Aorta (tissue), 5 donors: Measurements from ENCODE around the gene GRM1. TPM values are rescaled to one million over a fixed set of nuclear protein-coding genes. Genes with fewer than 3 reads are reported as not detected.

Source experiments
- ATAC-seq: fragments of 200-7000 bp; cut with Tn5 transposase; one replicate; pipeline ENCODE4 v1.9.1; 2022; ENCODE audit warnings: moderate library complexity; ENCODE audit not compliant: low FRiP score
- DNase-seq, 2 donors: peaks; one replicate each; pipeline ENCODE4 v3.0.0-alpha.2; 2020
- H3K27ac ChIP-seq, 2 donors: one replicate each; pipeline ENCODE4 v1.5.1; 2013; ENCODE audit warnings: low read length in 2 of 2, mild to moderate bottlenecking in 2 of 2, moderate library complexity in 2 of 2, control low read depth in 1 of 2, inconsistent platforms in 1 of 2, low read depth in 1 of 2
- H3K27me3 ChIP-seq, 2 donors: one replicate each; pipeline ENCODE4 v1.6.1; 2013; ENCODE audit warnings: control low read depth in 1 of 2, low read length in 1 of 2, mild to moderate bottlenecking in 1 of 2, moderate library complexity in 1 of 2; ENCODE audit not compliant: insufficient read depth in 2 of 2, control insufficient read depth in 1 of 2
- H3K36me3 ChIP-seq, 2 donors: one replicate each; pipeline ENCODE4 v1.6.1; 2013; ENCODE audit warnings: control low read depth in 1 of 2, low read length in 1 of 2, mild to moderate bottlenecking in 1 of 2; ENCODE audit not compliant: insufficient read depth in 2 of 2, control insufficient read depth in 1 of 2
- H3K4me1 ChIP-seq, 2 donors: one replicate each; pipeline ENCODE4 v1.6.1; 2013; ENCODE audit warnings: low read length in 2 of 2, control low read depth in 1 of 2, mild to moderate bottlenecking in 1 of 2, moderate library complexity in 1 of 2; ENCODE audit not compliant: insufficient read depth in 2 of 2, control insufficient read depth in 1 of 2
- H3K4me3 ChIP-seq, 2 donors: one replicate each; pipeline ENCODE4 v1.5.1; 2013; ENCODE audit warnings: low read length in 2 of 2, control low read depth in 1 of 2, mild to moderate bottlenecking in 1 of 2
- H3K9me3 ChIP-seq: one replicate; pipeline ENCODE4 v1.6.1; 2013; ENCODE audit warnings: mild to moderate bottlenecking, low read length; ENCODE audit not compliant: control insufficient read depth
- WGBS, 2 donors: extraction: QIAGEN DNeasy Blood & Tissue Kit; methylation state at CpG; one replicate each; pipeline ENCODE4 v1.1.7; 2013; 5-methylcytosine and 5-hydroxymethylcytosine counted together
- intact Hi-C, 2 donors: fragments of 100-400 bp; cut with DNase I; formaldehyde crosslinking; loops; one replicate each; pipeline versions ENCODE4 v1.14.2 to v1.15.0; 2022
- long read RNA-seq, 2 donors: library from polyadenylated mRNA; unstranded; transcript quantifications; one replicate each; pipeline ENCODE4 v2.0.0, GENCODE V29; 2020 to 2021
- polyA plus RNA-seq, 2 donors: library from polyadenylated mRNA; stranded (reverse); fragments of 200-250 nt; gene quantifications; one replicate each; pipeline ENCODE4 v1.2.3, GENCODE V29; 2013
- total RNA-seq, 2 donors: library from RNA; stranded (reverse); fragmentation: NEBNext Ultra II Directional; extraction: Animal tissue kit (Norgen Biotek cat#: 25700); gene quantifications; one replicate each; pipeline ENCODE4 v1.2.1, GENCODE V29; 2021
- donor health status: healthy with polysubstance abuse.
- donor health status: Bipolar disorder and iron deficiency.
- donor health status: DM: no; HTN: no; CAD: no.
- donor health status: DM: no; HTN: no; CAD: no.
- donor health status: DM: yes; HTN: yes; CAD: no.

GRM1 gene
- under 1 TPM in 1 of 2 donors, not detected in 1; 0.13 TPM for total RNA-seq
- polyA plus RNA-seq: under 1 TPM; 0.05 to 0.25 TPM
- long read RNA-seq, donor 1, partial matches to known transcripts: 0 of 1 reads
- long read RNA-seq, donor 1, other reads (novel, unspliced or antisense): 1 of 1 reads
- long read RNA-seq, donor 2: 0 reads

DNA sequence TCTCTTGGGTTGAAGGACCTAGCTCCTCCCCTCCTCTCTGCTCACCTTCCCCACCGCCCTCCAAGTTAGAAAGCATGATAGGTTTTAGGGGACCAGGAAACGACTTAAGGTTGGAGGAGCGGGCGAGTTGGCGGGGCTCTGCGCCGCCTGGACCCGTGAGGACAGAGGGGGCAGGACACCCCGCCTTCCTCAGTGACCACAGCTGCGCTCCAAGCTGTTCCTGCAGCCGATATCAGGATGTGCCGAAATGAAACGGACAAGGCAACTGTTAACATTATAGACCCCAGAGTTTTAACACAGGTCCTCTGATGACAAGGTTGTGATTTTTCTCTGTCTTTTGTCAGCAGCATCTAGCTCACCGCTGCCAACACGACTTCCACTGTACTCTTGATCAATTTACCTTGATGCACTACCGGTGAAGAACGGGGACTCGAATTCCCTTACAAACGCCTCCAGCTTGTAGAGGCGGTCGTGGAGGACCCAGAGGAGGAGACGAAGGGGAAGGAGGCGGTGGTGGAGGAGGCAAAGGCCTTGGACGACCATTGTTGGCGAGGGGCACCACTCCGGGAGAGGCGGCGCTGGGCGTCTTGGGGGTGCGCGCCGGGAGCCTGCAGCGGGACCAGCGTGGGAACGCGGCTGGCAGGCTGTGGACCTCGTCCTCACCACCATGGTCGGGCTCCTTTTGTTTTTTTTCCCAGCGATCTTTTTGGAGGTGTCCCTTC lies at the start of gene GRM1:
Gene GRM1, plus strand, starts transcription at position 212 of the 722 bp plus-strand sequence. Its CDS starts 456 bp downstream, at position 668.
- intact Hi-C loops: no loop called here
- 2% methylated on average over 39 of the region's 39 CpGs for WGBS, 2 donors
- Histone ChIP-seq H3K4me1 (no peaks in the 10 kb centered on the region), H3K4me3 (no peak within 1 kb of the TSS), H3K27ac (no peak within 1 kb of the TSS), H3K27me3 (no peaks in the 10 kb centered on the region), H3K9me3 (peaks cover 8% of the 10 kb centered on the region), H3K36me3 (no peaks in the 10 kb centered on the region)
- no peak for ATAC-seq
- DNase-seq: no peak

DNA sequence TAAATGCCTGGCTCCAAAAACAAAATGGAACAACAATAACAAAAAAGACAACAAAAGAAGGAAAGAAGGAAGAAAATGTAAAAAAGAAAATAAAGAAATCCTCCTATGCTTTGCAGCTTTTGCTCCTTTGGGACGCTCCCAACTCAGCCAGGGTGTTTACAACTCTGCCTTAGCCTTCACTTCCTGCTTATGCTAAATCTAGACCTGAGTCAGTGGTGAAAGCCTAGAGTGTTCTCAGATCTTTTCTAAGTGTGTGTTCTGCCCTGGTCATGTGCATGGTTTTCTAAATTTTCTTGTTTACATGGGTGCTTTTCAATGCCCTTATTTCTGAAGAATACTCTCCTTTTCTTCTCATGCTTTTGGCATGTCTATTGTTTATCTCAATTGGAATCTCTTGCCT lies 19.5 kb upstream of the GRM1 start:
- WGBS, 2 donors: 72 to 74% methylated on average over 1 of the region's 1 CpG
- ATAC-seq: no peak
- H3K27me3 ChIP-seq: no peaks in the 10 kb centered on the region

DNA sequence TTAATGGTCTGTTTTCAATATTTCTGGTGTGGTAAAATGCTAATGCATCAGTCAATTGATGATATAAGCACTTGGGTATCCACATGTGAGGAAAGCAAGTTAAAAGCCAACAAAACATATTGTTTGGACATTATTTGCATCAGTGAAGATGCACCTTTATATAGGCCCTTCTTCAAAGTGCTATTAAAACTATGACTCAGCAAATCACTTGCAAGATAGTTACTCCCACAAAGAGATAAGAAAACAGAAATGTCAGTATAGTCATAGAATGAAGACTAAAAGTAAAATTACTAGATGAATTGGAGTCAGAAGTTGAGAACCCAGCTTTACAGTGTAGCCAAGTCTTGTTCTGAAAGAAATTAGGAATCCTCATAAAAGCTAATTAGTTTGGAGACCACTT lies 14.6 kb upstream of the GRM1 start:
- intact Hi-C loops: no loop called here

More for the DNA sequence above, 19.5 kb upstream of the GRM1 start:
- no peaks in the 10 kb centered on the region for H3K36me3 ChIP-seq
- intact Hi-C loops: no loop called here
- DNase-seq: no peak
- H3K4me1 ChIP-seq: no peaks in the 10 kb centered on the region
- no peak overlapping the region for H3K4me3 ChIP-seq
- H3K9me3 ChIP-seq: no peaks in the 10 kb centered on the region
- no peak overlapping the region for H3K27ac ChIP-seq

DNA sequence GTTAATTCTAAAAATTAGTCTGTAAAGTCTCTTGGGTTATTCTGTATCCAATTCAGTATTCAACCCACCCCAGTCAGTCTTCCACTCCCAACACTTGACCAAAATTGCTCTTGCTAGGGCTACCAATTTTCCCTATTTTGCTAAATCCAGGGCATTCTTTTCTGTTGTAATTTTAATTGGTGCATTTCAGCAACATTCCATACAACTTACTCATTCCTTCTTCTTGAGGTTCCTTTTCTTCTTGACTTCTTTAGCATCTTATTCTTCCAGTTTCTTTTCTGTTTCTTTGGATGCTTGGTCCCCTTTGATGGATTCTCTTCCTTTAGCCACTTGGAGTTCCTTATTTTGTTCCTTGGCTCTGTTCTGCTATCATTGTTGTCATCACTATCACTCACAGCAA lies 11.2 kb upstream of the GRM1 start:
- H3K36me3 ChIP-seq: no peaks in the 10 kb centered on the region
- no peak overlapping the region for H3K4me3 ChIP-seq
- no peak overlapping the region for H3K27ac ChIP-seq
- H3K4me1 ChIP-seq: no peaks in the 10 kb centered on the region
- H3K27me3 ChIP-seq: no peaks in the 10 kb centered on the region
- no peak for DNase-seq
- intact Hi-C loops: no loop called here
- ATAC-seq: no peak
- no peaks in the 10 kb centered on the region for H3K9me3 ChIP-seq

More for the DNA sequence above, 14.6 kb upstream of the GRM1 start:
- H3K27me3 ChIP-seq: no peaks in the 10 kb centered on the region
- no peaks in the 10 kb centered on the region for H3K36me3 ChIP-seq
- no peak overlapping the region for H3K4me3 ChIP-seq
- no peak overlapping the region for H3K27ac ChIP-seq
- no peak for ATAC-seq
- H3K9me3 ChIP-seq: no peaks in the 10 kb centered on the region
- no peaks in the 10 kb centered on the region for H3K4me1 ChIP-seq
- no peak for DNase-seq

DNA sequence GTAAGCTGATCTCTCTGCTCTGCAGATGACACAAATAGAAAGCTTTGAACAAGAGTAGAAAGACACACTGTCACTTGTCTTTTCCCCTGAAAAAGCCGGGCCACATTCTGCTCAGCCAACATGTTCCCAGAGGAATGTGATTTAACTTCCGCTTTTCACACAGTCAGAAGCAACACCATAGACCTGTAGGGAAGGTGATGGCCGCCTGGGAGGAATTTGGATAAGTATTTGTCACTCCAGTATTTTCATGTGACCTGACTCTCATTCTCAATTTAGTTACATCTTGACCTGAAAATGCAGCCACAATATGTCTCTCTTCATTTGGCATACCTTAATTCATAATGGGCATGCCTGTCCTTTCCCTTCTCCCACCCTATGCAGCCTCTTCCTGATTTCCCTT lies 2.0 kb upstream of the GRM1 start:
- Histone ChIP-seq H3K4me3 (no peak overlapping the region), H3K4me1 (no peaks in the 10 kb centered on the region), H3K36me3 (no peaks in the 10 kb centered on the region), H3K27ac (no peak overlapping the region), H3K9me3 (peaks cover 8% of the 10 kb centered on the region), H3K27me3 (no peaks in the 10 kb centered on the region)
- WGBS, 2 donors: 62 to 68% methylated on average over 3 of the region's 3 CpGs
- ATAC-seq: no peak
- DNase-seq: no peak
- intact Hi-C loops: no loop called here

DNA sequence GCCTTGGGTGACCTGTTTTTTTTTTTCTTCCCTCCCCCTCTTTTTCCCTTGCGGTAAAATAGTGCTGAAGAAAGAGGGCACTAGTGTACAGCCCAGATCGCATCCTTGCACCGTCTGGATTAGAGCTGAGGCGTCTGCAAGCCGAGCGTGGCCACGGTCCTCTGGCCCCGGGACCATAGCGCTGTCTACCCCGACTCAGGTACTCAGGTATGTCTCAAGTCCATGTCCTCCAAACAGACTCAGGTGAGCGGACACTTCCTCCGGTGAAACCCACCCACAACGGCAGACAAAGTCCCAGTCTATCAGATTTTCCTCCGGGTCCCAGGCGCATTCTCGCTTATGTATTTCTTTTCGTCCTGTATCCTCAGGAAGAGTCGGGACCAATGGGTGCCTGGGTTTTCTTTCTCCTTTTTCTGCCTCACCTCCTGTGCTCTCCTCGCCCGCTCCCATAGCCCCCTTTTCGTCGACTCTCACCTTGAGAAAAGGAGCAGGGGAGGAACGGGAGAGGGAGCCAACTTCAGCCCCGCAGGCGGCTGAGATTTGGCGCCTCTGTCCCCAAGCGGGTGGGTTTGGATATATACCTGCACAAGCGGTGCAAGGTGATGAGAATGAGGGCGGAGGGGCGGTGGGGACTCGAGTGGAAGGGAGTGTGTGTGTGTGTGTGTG lies 1.1 kb upstream of the GRM1 start:
- H3K27ac ChIP-seq: no peak overlapping the region
- H3K36me3 ChIP-seq: no peaks in the 10 kb centered on the region
- H3K4me1 ChIP-seq: no peaks in the 10 kb centered on the region
- H3K27me3 ChIP-seq: no peaks in the 10 kb centered on the region
- intact Hi-C loops: no loop called here
- H3K9me3 ChIP-seq: peaks cover 8% of the 10 kb centered on the region
- ATAC-seq (no peak), DNase-seq (no peak)
- WGBS, 2 donors: 1 to 4% methylated on average over 31 of the region's 31 CpGs
- H3K4me3 ChIP-seq: no peak overlapping the region

DNA sequence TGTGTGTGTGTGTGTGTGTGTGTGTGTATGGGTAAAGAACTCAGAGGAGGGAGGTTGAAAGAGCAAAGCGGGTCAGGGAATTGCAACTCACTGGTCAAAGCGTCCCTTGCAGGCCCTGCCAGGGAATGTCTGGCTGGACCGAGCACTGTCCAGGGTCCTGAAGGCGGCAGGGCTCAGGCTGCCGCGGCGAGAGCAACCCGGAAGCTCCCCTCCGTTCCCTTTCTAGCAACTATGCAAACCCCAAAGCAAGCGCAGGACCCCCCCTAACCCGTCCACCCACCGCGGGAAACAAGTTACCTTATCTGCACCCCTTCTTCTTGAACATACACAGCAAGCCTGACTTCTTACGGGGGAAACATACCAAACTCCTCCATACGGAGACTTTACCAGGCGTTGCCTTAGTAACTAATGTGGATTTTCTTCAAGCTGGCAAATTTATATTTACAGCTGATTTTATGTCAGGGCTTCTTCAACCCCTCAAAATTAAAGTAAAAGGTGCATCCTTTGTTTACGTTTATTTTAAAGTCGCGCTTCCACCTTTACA lies 538 bp upstream of the GRM1 start:
- Histone ChIP-seq H3K4me1 (no peaks in the 10 kb centered on the region), H3K4me3 (no peak overlapping the region), H3K36me3 (no peaks in the 10 kb centered on the region), H3K27me3 (no peaks in the 10 kb centered on the region), H3K9me3 (peaks cover 8% of the 10 kb centered on the region), H3K27ac (no peak overlapping the region)
- ATAC-seq (peak; percentile 87), DNase-seq (peak; percentile 74 to 88)
- intact Hi-C loops: no loop called here
- 2% methylated on average over 19 of the region's 19 CpGs for WGBS, 2 donors

DNA sequence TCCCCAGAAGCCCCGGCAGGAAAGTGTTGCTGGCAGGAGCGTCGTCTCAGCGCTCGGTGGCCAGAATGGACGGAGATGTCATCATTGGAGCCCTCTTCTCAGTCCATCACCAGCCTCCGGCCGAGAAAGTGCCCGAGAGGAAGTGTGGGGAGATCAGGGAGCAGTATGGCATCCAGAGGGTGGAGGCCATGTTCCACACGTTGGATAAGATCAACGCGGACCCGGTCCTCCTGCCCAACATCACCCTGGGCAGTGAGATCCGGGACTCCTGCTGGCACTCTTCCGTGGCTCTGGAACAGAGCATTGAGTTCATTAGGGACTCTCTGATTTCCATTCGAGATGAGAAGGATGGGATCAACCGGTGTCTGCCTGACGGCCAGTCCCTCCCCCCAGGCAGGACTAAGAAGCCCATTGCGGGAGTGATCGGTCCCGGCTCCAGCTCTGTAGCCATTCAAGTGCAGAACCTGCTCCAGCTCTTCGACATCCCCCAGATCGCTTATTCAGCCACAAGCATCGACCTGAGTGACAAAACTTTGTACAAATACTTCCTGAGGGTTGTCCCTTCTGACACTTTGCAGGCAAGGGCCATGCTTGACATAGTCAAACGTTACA lies 817 bp downstream of the GRM1 start:
- Histone ChIP-seq H3K27me3 (no peaks in the 10 kb centered on the region), H3K4me1 (no peaks in the 10 kb centered on the region)
- intact Hi-C loops: no loop called here

More for the DNA sequence above, 817 bp downstream of the GRM1 start:
- H3K27ac ChIP-seq: no peak overlapping the region
- 14 to 16% methylated on average over 25 of the region's 25 CpGs for WGBS, 2 donors
- no peak overlapping the region for H3K4me3 ChIP-seq
- no peak for DNase-seq
- H3K36me3 ChIP-seq: no peaks in the 10 kb centered on the region
- peaks cover 8% of the 10 kb centered on the region for H3K9me3 ChIP-seq
- no peak for ATAC-seq
